ENCODE data around the gene RASAL2. TPM values are rescaled to one million over a fixed set of nuclear protein-coding genes. Genes with fewer than 3 reads are reported as not detected.
A peak's percentile ranks its signal among the peaks of the same experiment; 100 is the strongest.
"Not testable (repeated sequence)": the region's sequence is repeated elsewhere in the genome, so short reads cannot be mapped to it uniquely, and the experiment has no call there.

The RASAL2 gene
- total RNA-seq, 1 experiment from 2014 or later, result 32.4 TPM

DNA sequence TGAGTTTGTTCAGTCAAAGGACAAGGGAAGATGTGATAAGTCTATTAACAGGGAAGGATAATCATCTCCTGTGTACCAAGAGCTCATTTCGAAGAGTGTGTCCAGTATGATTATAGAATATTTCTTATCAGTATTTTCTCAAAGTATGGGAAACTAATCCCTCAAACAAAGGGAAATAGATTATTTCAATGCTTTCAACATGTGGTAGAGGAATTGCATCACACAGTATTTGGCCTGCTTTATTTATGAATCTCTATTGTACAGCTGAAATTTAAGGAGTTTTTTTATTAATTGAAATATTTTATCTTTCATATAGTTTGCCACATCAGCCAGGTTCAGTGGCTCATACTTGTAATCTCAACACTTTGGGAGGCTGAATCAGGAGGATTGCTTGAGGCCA is 251.9 kb downstream of the RASAL2 start:
- Mint-ChIP-seq H3K4me3 (ENCODE audit: low read depth, unreplicated experiment) (no peak overlapping the region), H3K4me1 (ENCODE audit: low read depth, unreplicated experiment) (peaks cover 56% of the 10 kb centered on the region), H3K27ac (ENCODE audit: unreplicated experiment) (peak overlapping the region; percentile 84), H3K9me3 (ENCODE audit: low read depth, unreplicated experiment) (no peaks in the 10 kb centered on the region), H3K27me3 (ENCODE audit: unreplicated experiment) (no peaks in the 10 kb centered on the region), H3K36me3 (ENCODE audit: insufficient read depth, unreplicated experiment) (peaks cover 3% of the 10 kb centered on the region)
- DNase-seq, result no peak
- intact Hi-C loops (cut with micrococcal nuclease; ENCODE audit: unreplicated experiment), result no loop called here
- TF ChIP-seq, protein P1, sequence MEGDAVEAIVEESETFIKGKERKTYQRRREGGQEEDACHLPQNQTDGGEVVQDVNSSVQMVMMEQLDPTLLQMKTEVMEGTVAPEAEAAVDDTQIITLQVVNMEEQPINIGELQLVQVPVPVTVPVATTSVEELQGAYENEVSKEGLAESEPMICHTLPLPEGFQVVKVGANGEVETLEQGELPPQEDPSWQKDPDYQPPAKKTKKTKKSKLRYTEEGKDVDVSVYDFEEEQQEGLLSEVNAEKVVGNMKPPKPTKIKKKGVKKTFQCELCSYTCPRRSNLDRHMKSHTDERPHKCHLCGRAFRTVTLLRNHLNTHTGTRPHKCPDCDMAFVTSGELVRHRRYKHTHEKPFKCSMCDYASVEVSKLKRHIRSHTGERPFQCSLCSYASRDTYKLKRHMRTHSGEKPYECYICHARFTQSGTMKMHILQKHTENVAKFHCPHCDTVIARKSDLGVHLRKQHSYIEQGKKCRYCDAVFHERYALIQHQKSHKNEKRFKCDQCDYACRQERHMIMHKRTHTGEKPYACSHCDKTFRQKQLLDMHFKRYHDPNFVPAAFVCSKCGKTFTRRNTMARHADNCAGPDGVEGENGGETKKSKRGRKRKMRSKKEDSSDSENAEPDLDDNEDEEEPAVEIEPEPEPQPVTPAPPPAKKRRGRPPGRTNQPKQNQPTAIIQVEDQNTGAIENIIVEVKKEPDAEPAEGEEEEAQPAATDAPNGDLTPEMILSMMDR (IDR thresholded peaks at IDR 0.05; ENCODE audit: unreplicated experiment), result no peak
- no TSS peak for BruUV-seq (replicated peaks)
- CTCF ChIA-PET, result interaction anchor here (0.7 to 2.1 kb wide), 4 partner anchors 35 to 193 kb away, joined by 3 to 12 read pairs (median 6); no protein-coding TSS in a partner anchor

DNA sequence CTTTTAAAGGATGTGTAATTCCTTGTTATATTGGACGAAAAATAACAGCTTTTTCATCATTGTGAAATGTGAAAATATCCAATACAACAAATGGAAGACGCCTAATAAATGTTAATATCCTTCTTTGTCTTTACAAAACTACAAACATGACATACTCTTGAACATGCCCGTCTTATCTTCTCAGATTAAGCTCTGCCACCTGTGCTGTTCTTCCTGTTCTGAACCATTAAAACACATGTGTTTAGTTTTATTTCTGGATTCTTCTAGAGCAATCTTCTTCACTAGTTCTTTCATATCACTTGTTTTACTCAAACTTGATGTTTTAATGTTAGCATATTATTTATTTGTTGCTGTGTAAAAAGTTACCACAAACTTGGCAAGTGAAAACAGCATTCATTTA is 255.9 kb downstream of the RASAL2 start:
- Mint-ChIP-seq H3K4me3 (ENCODE audit: low read depth, unreplicated experiment) (no peak overlapping the region), H3K4me1 (ENCODE audit: low read depth, unreplicated experiment) (peaks cover 37% of the 10 kb centered on the region), H3K36me3 (ENCODE audit: insufficient read depth, unreplicated experiment) (peaks cover 6% of the 10 kb centered on the region), H3K27ac (ENCODE audit: unreplicated experiment) (peak overlapping the region; percentile 37), H3K27me3 (ENCODE audit: unreplicated experiment) (no peaks in the 10 kb centered on the region), H3K9me3 (ENCODE audit: low read depth, unreplicated experiment) (peaks cover 6% of the 10 kb centered on the region)
- BruUV-seq (replicated peaks), result no TSS peak
- DNase-seq, result no peak
- TF ChIP-seq, protein P1 (IDR thresholded peaks at IDR 0.05; ENCODE audit: unreplicated experiment), result no peak
- intact Hi-C loops (cut with micrococcal nuclease; ENCODE audit: unreplicated experiment), result no loop called here
- CTCF ChIA-PET, result interaction anchor here (0.7 kb wide), 1 partner anchor 68 kb away, joined by 6 read pairs; no protein-coding TSS in a partner anchor

DNA sequence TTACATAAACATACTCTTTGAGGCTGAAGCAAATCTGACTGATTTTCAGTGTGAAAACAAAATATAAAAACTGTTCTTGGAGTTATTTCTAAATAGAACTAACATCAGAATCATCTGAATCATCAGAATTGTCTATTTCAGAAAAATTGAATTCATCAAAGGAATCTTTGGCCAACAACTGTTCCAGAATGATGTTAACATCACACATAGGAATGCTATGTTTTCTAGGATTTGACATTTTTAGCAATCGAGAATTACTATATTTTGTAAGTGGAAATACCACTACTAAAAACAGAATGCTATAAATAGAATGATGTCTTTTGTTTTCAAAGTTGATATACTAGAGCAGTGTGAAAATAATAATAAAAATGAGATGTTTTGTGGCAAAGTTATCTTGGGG is 258.0 kb downstream of the RASAL2 start:
- CTCF ChIA-PET, result interaction anchor here (0.7 kb wide), 1 partner anchor 88 kb away, joined by 3 read pairs; no protein-coding TSS in a partner anchor
- H3K9me3 Mint-ChIP-seq (ENCODE audit: low read depth, unreplicated experiment); H3K27me3 Mint-ChIP-seq (ENCODE audit: unreplicated experiment); H3K27ac Mint-ChIP-seq (ENCODE audit: unreplicated experiment); H3K4me3 Mint-ChIP-seq (ENCODE audit: low read depth, unreplicated experiment); H3K36me3 Mint-ChIP-seq (ENCODE audit: insufficient read depth, unreplicated experiment); DNase-seq; BruUV-seq (replicated peaks); intact Hi-C loops (cut with micrococcal nuclease; ENCODE audit: unreplicated experiment): not testable (repeated sequence)
- H3K4me1 Mint-ChIP-seq (ENCODE audit: low read depth, unreplicated experiment), result peaks cover 20% of the 10 kb centered on the region

DNA sequence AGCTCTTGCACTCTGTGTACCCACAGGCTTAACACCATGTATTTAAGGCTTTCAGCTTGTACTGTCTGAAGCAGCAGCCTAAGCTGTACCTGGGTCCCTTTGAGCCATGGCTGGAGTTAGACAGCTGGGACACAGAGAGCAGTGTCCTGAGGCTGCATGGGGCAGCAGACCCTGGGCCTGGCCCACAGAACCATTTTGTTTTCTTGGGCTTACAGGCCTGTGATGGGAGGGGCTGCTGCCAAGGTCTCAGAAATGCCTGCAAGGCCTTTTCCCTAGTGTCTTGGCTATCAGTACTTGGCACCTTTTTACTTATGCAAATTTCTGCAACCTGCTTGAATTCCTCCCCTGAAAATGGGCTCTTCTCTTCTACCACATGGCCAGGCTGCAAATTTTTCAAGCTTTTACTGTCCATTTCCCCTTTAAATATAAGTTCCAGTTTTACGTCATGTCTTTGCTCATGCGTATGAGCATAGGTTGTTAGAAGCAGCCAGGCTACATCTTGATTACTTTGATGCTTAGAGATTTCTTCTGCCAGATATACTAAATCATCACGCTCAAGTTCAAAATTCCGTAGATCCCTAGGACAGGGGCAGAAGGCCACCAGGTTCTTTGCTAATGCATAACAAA is 259.0 kb downstream of the RASAL2 start:
- intact Hi-C loops (cut with micrococcal nuclease; ENCODE audit: unreplicated experiment), result no loop called here
- H3K4me1 Mint-ChIP-seq (ENCODE audit: low read depth, unreplicated experiment), result peaks cover 20% of the 10 kb centered on the region
- H3K27ac Mint-ChIP-seq (ENCODE audit: unreplicated experiment), result no peak overlapping the region
- TF ChIP-seq, protein P1 (IDR thresholded peaks at IDR 0.05; ENCODE audit: unreplicated experiment), result no peak
- CTCF ChIA-PET, result no interaction called here
- peaks cover 6% of the 10 kb centered on the region for H3K9me3 Mint-ChIP-seq (ENCODE audit: low read depth, unreplicated experiment)
- H3K36me3 Mint-ChIP-seq (ENCODE audit: insufficient read depth, unreplicated experiment), result peaks cover 6% of the 10 kb centered on the region
- no TSS peak for BruUV-seq (replicated peaks)
- no peak overlapping the region for H3K4me3 Mint-ChIP-seq (ENCODE audit: low read depth, unreplicated experiment)
- DNase-seq, result no peak
- no peaks in the 10 kb centered on the region for H3K27me3 Mint-ChIP-seq (ENCODE audit: unreplicated experiment)

DNA sequence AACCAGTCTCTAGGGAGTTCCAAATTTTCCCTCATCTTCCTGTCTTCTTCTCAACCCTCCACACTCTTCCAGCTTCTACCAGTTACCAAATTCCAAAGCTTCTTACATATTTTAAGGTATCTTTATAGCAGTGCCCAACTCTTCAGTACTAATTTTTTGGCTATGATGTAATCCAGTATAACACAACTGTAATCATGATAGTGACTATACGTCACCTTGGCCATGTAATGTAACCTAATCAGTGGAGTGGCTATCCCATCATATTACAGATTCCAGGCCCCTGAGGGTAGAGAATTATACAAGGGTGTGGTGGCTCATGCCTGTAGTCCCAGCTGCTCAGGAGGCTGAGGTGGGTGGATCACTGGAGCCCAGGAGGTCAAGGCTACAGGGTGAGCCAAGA is 259.6 kb downstream of the RASAL2 start:
- no peak for DNase-seq
- Mint-ChIP-seq H3K4me3 (ENCODE audit: low read depth, unreplicated experiment) (no peak overlapping the region), H3K27me3 (ENCODE audit: unreplicated experiment) (no peaks in the 10 kb centered on the region), H3K4me1 (ENCODE audit: low read depth, unreplicated experiment) (peaks cover 20% of the 10 kb centered on the region), H3K27ac (ENCODE audit: unreplicated experiment) (no peak overlapping the region), H3K36me3 (ENCODE audit: insufficient read depth, unreplicated experiment) (peaks cover 6% of the 10 kb centered on the region), H3K9me3 (ENCODE audit: low read depth, unreplicated experiment) (peaks cover 6% of the 10 kb centered on the region)
- TF ChIP-seq, protein P1 (IDR thresholded peaks at IDR 0.05; ENCODE audit: unreplicated experiment), result no peak
- CTCF ChIA-PET, result no interaction called here
- intact Hi-C loops (cut with micrococcal nuclease; ENCODE audit: unreplicated experiment), result no loop called here
- BruUV-seq (replicated peaks), result no TSS peak
